ENCODE results near the gene MZB1.
"Not testable (repeated sequence)": the region's sequence is repeated elsewhere in the genome, so short reads cannot be mapped to it uniquely, and the experiment has no call there.

MZB1 gene

GRCh38 chr5:139391570-139392323, 2.0 kb upstream of the MZB1 start:
- no peak for DNase-seq

DNA sequence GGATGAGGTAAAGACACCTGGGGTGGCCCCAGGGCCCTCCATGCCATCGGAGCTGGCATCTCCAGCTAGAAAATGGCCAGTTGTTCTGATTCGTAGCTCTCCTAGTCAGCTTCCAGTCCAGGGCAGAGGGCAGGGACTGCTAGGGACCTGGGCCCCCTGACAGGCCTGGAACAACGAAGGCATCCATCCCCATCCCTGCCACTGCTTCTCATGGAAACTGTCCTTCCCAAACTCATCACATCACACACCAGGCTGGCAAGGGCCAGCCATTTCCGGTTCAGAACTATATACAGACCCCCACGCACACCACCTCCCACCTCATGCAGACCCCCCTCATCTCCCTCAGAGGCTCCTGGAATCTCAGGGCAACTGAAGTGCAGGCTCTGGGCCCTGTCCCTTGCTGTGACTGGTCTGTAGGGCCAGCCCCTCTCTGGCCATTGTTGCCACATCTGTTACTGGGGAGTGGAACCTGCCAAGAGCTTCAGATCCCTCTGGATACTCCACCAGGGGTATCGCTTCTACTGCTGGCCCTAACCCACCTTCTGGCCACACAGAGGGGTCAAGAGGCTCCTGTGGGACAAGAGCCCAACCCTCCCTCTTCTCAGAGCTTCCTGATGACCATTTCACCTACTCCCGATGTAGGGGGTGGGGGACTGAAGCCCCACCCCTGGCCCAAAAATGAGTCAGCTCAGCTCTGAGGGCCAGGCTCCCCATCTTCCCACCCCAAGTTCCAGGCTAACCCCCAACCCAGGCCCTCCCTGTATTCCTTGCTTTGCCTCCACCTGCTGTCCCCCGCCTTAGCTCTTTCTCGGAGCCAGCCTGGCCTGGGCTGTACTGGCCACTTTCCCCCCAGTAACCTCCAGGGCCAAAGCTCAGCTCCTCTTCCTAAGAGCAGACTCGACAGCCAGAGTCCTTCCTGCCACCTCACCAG, 1.2 kb upstream of the MZB1 start:
- DNase-seq: no peak

GRCh38 chr5:139388198-139388821, 1.4 kb downstream of the MZB1 start:
- DNase-seq: no peak

- DNase-seq: no peak
Measured at GRCh38 chr5:139387611-139388197, 2.0 kb downstream of the MZB1 start.

DNA sequence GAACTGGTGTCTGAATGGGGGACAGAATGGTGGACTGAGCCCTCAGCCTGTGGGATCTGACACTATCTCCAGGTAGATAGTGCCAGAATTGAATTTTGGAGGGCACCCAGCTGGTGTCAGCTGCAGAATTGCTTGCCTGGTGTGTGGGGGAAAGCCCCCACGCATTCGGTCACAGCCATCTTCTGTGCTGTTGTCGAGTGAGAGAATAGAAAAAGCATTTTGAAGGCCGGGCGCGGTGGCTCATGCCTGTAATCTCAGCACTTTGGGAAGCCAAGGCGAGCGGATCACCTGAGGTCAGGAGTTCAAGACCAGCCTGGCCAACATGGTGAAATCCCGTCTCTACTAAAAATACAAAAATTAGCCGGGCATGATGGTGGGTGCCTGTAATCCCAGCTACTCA, 2.8 kb downstream of the MZB1 start:
- DNase-seq: not testable (repeated sequence)

GRCh38 chr5:139386050-139386438, 3.7 kb downstream of the MZB1 start:
- no peak for DNase-seq

- DNase-seq: peak; percentile 30
Measured at GRCh38 chr5:139385061-139386049, 4.4 kb downstream of the MZB1 start.

- no peak for DNase-seq
Measured at GRCh38 chr5:139384591-139385051, 5.1 kb downstream of the MZB1 start.

DNA sequence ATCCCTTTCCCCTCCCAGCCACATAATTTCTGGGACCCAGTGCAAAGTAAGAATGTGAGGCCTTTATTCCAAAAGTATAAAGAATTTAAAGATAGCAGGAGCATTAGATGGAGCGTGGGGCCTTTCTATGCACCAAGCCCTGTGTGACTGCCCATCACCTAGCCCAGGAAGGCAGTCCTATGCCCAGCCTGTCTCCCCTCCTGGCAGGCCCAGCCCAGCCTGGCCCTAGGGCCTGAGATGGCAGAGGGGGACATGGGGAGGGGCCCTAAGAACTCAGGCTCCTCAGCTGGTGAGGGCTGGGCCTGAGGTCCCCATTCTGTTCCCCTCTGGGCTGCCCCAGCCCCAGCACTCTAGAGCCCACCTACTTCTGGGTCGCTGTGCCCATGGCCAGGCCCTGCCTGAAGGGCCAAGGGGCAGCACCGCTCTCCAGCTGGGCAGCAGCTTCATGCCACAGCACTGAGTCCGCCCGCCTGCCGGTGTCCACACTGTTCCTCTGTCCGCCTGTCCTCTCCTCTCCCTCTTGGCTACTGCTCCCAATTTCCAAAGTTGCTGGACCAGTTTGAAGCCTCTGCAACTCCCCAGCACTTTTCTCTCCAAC, 5.6 kb downstream of the MZB1 start:
- DNase-seq: no peak

DNA sequence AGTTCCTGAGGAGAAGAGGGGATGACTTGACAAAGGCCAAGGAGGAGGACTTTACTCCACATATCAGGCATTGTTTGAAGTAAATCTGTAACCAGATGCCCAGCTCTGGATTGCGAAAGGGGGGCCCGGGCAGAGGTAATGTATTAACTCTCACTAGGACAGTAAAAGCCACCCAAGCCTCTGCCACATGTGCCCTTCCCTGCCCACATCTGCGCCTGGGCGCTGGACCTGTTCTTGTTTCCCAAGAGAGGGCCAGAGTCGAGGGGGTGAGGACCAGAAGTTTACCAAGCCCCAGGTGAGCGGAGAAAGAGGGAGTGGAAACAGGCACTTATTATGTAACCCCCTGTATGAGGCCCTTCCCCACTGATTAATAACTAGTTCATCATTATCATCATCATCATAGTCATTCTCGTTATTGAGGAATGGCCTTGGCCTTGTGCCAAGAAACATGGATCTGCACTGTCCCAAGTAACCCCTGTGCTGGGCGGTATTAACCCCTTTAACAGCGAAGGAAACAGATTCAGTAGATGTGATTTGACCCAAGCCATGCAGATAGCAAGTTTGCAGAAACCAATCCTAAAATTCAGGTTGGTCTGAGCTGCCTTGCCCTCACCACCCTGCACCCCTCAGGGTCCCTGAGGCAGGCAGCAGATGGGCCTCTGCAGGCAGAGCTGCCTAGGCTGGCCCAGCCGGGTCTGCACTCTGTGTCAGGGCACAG, 6.3 kb downstream of the MZB1 start, which contains the start of gene SLC23A1:
SLC23A1 (minus strand) TSS at position 23 of the 718 bp plus-strand sequence. CDS start 44 bp downstream, outside the sequence.
- DNase-seq: no peak

- DNase-seq: no peak
Measured at GRCh38 chr5:139382807-139383206, 6.9 kb downstream of the MZB1 start.

- no peak for DNase-seq
Measured at GRCh38 chr5:139381837-139382761, 7.6 kb downstream of the MZB1 start.

DNA sequence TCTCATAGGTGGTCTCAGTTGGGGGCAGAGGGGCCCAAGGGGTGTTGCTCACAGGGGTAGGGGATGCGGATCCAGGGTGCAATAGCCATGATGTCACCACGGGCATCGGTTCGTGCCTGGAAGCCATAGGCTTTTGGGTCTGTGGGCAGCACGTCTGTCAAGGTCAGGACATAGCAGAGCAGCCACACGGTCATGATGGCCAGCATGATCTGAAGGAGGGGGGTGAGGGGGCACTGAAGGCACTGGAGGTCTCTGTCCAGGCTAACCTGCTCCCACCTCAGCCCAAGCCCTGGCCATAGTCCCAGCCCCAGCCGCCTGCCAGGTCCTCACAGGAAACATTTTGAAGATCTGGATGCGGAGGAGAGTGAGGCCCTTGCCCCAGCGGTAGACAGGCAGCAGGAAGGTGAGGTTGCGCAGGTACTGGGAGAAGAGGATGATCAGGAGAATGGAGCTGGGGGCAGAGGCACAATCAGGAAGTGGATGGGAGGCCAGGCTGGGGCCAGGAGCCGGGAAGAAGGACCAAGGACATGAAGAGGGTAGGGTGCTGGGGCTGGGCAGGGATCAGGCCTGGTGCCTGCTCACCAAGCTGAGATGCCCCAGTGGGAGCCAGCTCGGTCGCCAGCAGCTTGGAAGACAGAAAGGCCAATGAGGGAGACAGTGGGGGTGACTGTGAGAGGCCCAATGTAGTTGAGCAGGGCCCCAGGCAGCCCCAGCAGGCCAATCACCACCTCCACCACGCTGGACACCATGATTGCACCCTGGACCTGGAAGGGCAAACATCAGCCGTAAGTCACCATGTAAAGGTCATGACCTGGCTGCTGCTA, 9.9 kb downstream of the MZB1 start:
- DNase-seq: no peak

DNA sequence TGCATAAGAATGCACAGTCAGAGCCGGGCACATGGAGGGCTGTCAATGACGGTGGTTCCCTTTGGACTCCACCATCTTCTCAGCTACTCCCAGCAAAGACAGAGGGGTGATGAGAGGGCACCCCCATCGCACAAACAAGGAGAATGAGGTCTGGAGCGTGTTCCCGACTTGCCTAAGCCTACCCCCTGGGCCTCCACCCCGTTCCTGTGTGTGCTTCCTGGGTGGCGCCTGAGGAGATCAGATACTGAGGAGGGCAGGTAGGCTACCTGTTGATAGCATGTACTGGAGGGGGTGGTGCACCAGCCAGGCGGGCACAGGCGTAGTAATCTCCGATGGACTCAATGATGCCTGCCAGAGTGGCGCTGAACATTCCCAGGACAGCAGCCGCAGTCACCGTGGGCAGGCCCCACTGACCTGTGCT, 10.8 kb downstream of the MZB1 start:
- DNase-seq: no peak

DNA sequence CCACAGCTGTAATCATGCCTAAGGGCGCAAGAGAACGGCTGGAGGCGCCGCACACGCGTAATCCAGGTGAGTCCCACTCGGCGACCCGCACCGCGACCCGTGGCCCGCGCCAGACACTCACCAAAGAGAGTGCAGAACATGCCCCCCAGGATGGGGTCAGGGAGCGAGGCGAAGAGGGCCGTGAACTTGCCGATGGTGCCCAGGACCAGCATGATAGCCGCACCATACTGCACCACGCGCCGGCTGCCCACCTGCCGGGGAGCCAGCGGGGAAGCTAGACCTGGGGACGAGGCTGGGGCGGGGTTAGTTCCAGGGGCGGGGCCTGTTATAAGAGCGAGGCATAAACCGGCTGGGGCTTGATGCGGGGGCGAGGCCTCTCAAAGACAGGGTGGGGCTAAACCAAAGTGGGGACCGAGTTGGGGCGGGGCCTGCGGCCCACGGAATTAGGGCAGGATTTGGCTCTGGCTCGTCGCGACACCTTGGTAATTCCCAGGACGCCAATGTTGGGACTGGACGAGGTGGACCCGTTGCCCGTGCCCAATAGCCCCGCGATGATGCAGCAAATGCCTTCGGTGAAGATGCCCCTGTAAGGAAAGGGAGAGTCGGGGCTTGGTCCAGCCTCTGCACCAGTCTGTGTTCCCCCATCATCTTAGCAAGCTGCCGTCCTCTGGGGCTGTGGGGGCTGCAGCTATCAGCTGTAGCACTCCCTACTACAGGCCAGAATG, 11.4 kb downstream of the MZB1 start:
- DNase-seq: no peak

GRCh38 chr5:139377226-139377625, 12.5 kb downstream of the MZB1 start:
- DNase-seq: no peak

DNA sequence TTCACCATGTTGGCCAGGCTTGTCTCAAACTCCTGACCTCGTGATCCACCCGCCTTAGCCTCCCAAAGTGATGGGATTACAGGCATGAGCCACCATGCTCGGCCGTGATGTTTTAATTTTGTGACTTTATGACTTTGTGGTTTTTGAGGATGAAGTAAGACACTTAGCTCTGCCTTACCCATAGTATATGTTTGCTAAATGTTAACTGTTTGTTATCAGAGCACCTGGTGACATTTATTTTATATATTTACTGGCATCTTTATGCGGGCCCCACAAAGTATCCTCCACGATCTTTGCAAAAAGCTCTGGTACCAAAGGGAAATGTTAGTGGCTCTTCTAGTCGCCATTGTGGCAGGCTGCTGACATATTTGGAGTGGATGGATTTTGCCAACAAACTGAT, 13.3 kb downstream of the MZB1 start:
- no peak for DNase-seq

DNA sequence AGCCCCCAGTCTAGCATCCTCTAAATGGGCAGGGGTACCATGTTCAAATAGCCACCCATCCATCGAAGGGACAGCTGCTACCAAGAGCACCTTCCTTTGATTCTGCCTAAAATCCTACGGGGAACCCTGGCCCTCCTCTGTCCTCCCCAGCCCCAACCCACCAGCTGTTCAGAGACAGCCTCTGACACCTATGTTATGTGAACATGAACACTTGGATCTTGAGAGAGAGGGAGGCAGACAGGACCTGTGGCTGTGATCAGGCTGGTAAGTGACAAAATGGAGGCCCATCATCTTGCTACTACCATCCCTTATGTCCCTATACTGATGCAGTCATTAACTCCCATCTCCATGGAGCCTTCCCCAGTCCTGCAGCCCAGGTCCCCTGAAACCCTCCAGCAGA, 14.8 kb downstream of the MZB1 start:
- DNase-seq: no peak

Measured in SHP77 treated with DMSO at 0.1 percent for 48 hours (cell line).